GM10248 (cell line): ENCODE results near the gene CBY1.

Experiments used
- CTCF ChIA-PET: fragments of 300-600 bp; sonication (Branson Sonifier 250); formaldehyde crosslinking; extraction: SDS; loops from one replicate; lab custom pipeline; 2021; ENCODE audit warnings: antibody characterized with exemption; lab: Yijun Ruan, JAX
- POLR2A ChIA-PET: fragments of 350-650 bp; sonication (Branson Sonifier 250); formaldehyde crosslinking; extraction: SDS; loops from one replicate; lab custom pipeline; 2020; ENCODE audit warnings: antibody characterized with exemption; lab: Yijun Ruan, JAX
- DNase-seq: peaks from one replicate; pipeline ENCODE4 v3.0.0; 2012; ENCODE audit errors: extremely low spot score
- TF ChIP-seq, protein P1 (sequence below): IDR thresholded peaks from 2 replicates; pipeline ENCODE4 v1.5.1; 2012; ENCODE audit warnings: mild to moderate bottlenecking, low read depth; ENCODE audit errors: extremely low read depth, missing control alignments, control extremely low read depth

Gene CBY1

GRCh38 chr22:38623351-38623750 lies 33.1 kb upstream of the CBY1 start:
- TF ChIP-seq, protein P1, sequence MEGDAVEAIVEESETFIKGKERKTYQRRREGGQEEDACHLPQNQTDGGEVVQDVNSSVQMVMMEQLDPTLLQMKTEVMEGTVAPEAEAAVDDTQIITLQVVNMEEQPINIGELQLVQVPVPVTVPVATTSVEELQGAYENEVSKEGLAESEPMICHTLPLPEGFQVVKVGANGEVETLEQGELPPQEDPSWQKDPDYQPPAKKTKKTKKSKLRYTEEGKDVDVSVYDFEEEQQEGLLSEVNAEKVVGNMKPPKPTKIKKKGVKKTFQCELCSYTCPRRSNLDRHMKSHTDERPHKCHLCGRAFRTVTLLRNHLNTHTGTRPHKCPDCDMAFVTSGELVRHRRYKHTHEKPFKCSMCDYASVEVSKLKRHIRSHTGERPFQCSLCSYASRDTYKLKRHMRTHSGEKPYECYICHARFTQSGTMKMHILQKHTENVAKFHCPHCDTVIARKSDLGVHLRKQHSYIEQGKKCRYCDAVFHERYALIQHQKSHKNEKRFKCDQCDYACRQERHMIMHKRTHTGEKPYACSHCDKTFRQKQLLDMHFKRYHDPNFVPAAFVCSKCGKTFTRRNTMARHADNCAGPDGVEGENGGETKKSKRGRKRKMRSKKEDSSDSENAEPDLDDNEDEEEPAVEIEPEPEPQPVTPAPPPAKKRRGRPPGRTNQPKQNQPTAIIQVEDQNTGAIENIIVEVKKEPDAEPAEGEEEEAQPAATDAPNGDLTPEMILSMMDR, result no peak
- DNase-seq, result no peak
- ChIA-PET CTCF (interaction anchor here (0.8 kb wide), 1 partner anchor 9 kb away, joined by 3 read pairs; no protein-coding TSS in a partner anchor), POLR2A (no interaction called here)

- TF ChIP-seq, protein P1, result no peak
- POLR2A ChIA-PET, result interaction anchor here (0.6 kb wide), 1 partner anchor 132 kb away, joined by 4 read pairs; no protein-coding TSS in a partner anchor
- CTCF ChIA-PET, result interaction anchor here (0.9 to 3.7 kb wide), 3 partner anchors 9 to 56 kb away, joined by 3 to 12 read pairs (median 3); no protein-coding TSS in a partner anchor
- no peak for DNase-seq
Observed at GRCh38 chr22:38628444-38628843, 28.0 kb upstream of the CBY1 start.

GRCh38 chr22:38629108-38629507 lies 27.3 kb upstream of the CBY1 start:
- CTCF ChIA-PET, result interaction anchor here (0.9 to 3.7 kb wide), 3 partner anchors 10 to 57 kb away, joined by 3 to 12 read pairs (median 3); no protein-coding TSS in a partner anchor
- POLR2A ChIA-PET, result interaction anchor here (0.6 kb wide), 1 partner anchor 133 kb away, joined by 4 read pairs; no protein-coding TSS in a partner anchor
- TF ChIP-seq, protein P1, result no peak
- DNase-seq, result no peak

DNA sequence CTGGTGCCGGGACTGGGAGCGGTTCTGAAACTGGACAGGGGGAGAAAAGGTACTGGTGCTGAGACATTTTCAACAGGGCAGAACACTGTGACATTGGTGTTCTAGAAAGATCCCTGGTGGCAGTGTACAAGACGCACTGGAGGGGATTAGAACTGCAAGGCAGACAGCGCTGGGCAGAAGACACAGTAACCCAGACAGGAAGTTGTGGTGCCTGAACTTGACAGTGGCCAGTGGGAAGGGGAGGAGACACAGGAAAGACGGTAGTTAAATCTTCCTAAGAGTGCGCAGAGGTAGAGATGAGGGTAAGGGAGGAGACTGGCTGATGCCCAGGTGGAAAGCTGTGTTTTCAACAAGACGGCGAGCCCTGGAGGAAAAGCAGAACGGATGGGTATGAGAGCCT lies 24.7 kb upstream of the CBY1 start:
- POLR2A ChIA-PET, result no interaction called here
- DNase-seq, result no peak
- TF ChIP-seq, protein P1, result no peak
- CTCF ChIA-PET, result interaction anchor here (1.2 kb wide), 1 partner anchor 23 kb away, joined by 3 read pairs; no protein-coding TSS in a partner anchor

- ChIA-PET CTCF (interaction anchor here (0.9 to 1.2 kb wide), 4 partner anchors 9 to 220 kb away, joined by 3 to 4 read pairs (median 3); no protein-coding TSS in a partner anchor), POLR2A (no interaction called here)
- no peak for DNase-seq
- TF ChIP-seq, protein P1, result no peak
Observed at GRCh38 chr22:38632528-38632927, 23.9 kb upstream of the CBY1 start.

GRCh38 chr22:38638216-38638615 lies 18.2 kb upstream of the CBY1 start:
- ChIA-PET POLR2A (no interaction called here), CTCF (interaction anchor here (1.1 kb wide), 1 partner anchor 11 kb away, joined by 3 read pairs; no protein-coding TSS in a partner anchor)
- DNase-seq, result no peak
- TF ChIP-seq, protein P1, result no peak

- POLR2A ChIA-PET, result no interaction called here
- DNase-seq, result no peak
- TF ChIP-seq, protein P1, result no peak
- CTCF ChIA-PET, result interaction anchor here (1.1 kb wide), 1 partner anchor 11 kb away, joined by 3 read pairs; no protein-coding TSS in a partner anchor
Observed at GRCh38 chr22:38638728-38639127, 17.7 kb upstream of the CBY1 start.
